Body of pancreas (tissue), 4 donors: Measurements from ENCODE around the gene MKI67. TPM values are rescaled to one million over a fixed set of nuclear protein-coding genes. Genes with fewer than 3 reads are reported as not detected.

Source experiments
- ATAC-seq: fragments of 150-250 bp; one replicate; pipeline ENCODE4 v1.9.1; 2016
- DNase-seq, 4 donors: peaks; one replicate each; pipeline ENCODE4 v3.0.0-alpha.2; 2019
- H3K27ac ChIP-seq, 4 donors: fragments of 200-600 bp; sonication (generic); 1 replicate in 3 of 4; 2 replicates in 1 of 4; pipeline versions ENCODE4 v1.5.1 to v1.6.1; 2016 to 2019; ENCODE audit warnings: mild to moderate bottlenecking in 1 of 4, mixed read lengths in 1 of 4, moderate library complexity in 1 of 4
- H3K27me3 ChIP-seq, 2 donors: fragments of 200-600 bp; sonication (generic); one replicate each; pipeline ENCODE4 v1.6.0; 2016; ENCODE audit warnings: mild to moderate bottlenecking in 1 of 2
- H3K36me3 ChIP-seq, 2 donors: fragments of 200-600 bp; sonication (generic); replicated peaks in 1 of 2; 2 replicates each; pipeline ENCODE4 v1.5.1; 2016; ENCODE audit warnings: low read depth in 2 of 2; ENCODE audit not compliant: insufficient read depth in 1 of 2
- H3K4me1 ChIP-seq: fragments of 200-600 bp; sonication (generic); one replicate; pipeline ENCODE4 v1.6.0; 2016
- H3K4me3 ChIP-seq, 2 donors: fragments of 200-600 bp; sonication (generic); 1 replicate in 1 of 2; 2 replicates in 1 of 2; pipeline ENCODE4 v1.5.1; 2016 to 2019
- H3K9me3 ChIP-seq, 3 donors: fragments of 200-600 bp; sonication (generic); 1 replicate in 2 of 3; 2 replicates in 1 of 3; pipeline ENCODE4 v1.5.1; 2016
- CTCF ChIP-seq, 7 experiments: fragments of 450-650 bp in 4 of 7; fragments of 200-600 bp in 3 of 7; sonication (generic) in 3 of 7; IDR thresholded peaks; one replicate each; pipeline ENCODE4 v1.5.1; 2016 to 2019; ENCODE audit warnings: antibody characterized with exemption in 7 of 7
- POLR2A ChIP-seq, 3 donors: fragments of 450-650 bp; IDR thresholded peaks; one replicate each; pipeline ENCODE4 v1.6.1; 2016; ENCODE audit warnings: antibody characterized with exemption in 3 of 3, mild to moderate bottlenecking in 2 of 3
- WGBS, 2 donors: methylation state at CpG; one replicate each; pipeline ENCODE4 v1.1.5; 2017; 5-methylcytosine and 5-hydroxymethylcytosine counted together
- intact Hi-C: fragments of 100-400 bp; cut with DNase I; formaldehyde crosslinking; loops from one replicate; pipeline ENCODE4 v1.15.1; 2023
- total RNA-seq, 2 donors: library from RNA; depleted of rRNA; stranded (reverse); fragments of >200 nt; gene quantifications; one replicate each; pipeline ENCODE4 v1.1.0, GENCODE V29; 2016

MKI67 gene
- total RNA-seq, 2 donors from 2014 or later: under 0.01 to 0.33 TPM

DNA sequence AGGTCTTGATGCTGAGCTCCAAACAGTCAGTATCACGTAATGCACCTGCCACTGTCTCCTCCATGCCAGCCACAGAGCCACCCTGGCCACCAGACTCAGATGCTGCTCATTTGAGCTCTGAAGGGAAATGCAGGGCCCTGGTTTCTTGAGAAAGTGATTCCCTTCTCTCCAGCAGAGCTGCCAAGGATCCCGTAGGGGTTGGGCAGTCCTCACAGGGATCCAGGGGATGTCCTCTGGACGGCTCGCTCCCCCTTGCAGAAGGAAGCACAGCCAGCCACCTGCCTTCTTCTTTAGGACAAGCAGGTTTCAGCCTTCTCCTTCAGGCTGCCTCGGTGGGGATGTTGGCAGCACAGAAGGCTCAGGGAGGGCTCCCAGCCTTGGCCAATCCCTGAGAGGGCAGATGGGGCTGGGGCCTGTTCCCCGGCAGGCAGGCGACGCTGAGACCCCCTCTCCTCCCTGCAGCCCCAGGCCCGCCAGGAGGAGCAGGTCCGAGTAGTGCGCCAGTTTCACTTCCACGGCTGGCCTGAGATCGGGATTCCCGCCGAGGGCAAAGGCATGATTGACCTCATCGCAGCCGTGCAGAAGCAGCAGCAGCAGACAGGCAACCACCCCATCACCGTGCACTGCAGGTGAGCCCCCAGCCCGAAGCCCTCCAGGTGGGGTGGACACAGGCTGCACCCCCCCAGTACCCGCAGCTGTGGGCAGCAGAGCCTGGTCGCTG is 48.9 kb downstream of the MKI67 start:
- DNase-seq: no peak
- H3K36me3 ChIP-seq: no peaks in the 10 kb centered on the region

DNA sequence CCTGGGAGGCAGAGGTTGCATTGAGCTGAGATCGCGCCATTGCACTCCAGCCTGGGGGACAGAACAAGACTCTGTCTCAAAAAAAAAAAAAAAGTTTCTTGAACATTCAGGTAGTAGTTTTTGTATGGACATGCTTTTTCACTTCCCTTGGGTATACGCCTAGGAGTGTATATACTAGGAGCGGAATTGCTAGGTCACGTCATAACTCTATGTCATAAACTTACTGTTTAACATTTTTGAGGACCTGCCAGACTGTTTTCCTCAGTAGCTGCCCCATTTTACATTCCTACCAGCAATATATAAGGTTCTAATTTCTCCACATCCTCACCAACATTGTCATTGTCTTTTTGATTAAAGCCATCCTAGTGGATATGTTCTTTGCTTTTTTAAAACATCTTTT is 51.6 kb downstream of the MKI67 start:
- TF ChIP-seq CTCF (IDR thresholded peaks at IDR 0.05) (no peak), POLR2A (IDR thresholded peaks at IDR 0.05) (no peak)
- no peak for DNase-seq
- no peak overlapping the region for H3K4me3 ChIP-seq
- WGBS, 2 donors: 86 to 92% methylated on average over 5 of the region's 5 CpGs
- H3K4me1 ChIP-seq: no peaks in the 10 kb centered on the region
- no peaks in the 10 kb centered on the region for H3K9me3 ChIP-seq
- intact Hi-C loops: no loop called here
- peaks cover 0 to 3% of the 10 kb centered on the region in 2 donors for H3K27me3 ChIP-seq
- H3K36me3 ChIP-seq: no peaks in the 10 kb centered on the region
- H3K27ac ChIP-seq: no peak overlapping the region
- ATAC-seq: no peak

More for the DNA sequence above, 48.9 kb downstream of the MKI67 start:
- Histone ChIP-seq H3K27ac (no peak overlapping the region), H3K4me3 (no peak overlapping the region), H3K4me1 (no peaks in the 10 kb centered on the region), H3K27me3 (peaks cover 0 to 3% of the 10 kb centered on the region in 2 donors), H3K9me3 (no peaks in the 10 kb centered on the region)
- intact Hi-C loops: no loop called here
- no peak for ATAC-seq
- TF ChIP-seq POLR2A (IDR thresholded peaks at IDR 0.05): no peak
- no peak for TF ChIP-seq CTCF (IDR thresholded peaks at IDR 0.05)
- WGBS, 2 donors: 59 to 65% methylated on average over 4 to 21 of the region's 21 CpGs

DNA sequence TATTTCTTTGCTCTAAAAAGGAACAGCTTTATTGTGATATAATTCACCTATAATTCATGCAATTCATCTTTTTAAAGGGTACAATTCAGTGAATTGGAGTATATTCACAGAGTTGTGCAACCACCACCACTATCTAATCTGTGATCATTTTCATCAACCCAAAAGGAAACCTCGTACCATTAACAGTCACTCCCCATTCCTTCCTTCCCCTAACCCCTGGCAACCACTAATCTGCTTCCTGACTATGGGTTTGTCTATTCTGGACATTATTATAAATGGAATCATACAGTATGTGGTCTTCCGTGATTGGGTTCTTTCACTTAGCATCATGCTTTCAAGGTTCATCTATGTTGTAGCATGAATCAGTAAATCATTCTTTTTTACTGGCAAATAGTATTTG is 52.3 kb downstream of the MKI67 start:
- H3K27me3 ChIP-seq: peaks cover 0 to 3% of the 10 kb centered on the region in 2 donors
- intact Hi-C loops: no loop called here
- no peaks in the 10 kb centered on the region for H3K36me3 ChIP-seq
- H3K27ac ChIP-seq: no peak overlapping the region
- no peaks in the 10 kb centered on the region for H3K4me1 ChIP-seq
- WGBS, 2 donors: 49 to 66% methylated on average over 2 of the region's 2 CpGs
- no peaks in the 10 kb centered on the region for H3K9me3 ChIP-seq
- no peak for ATAC-seq
- H3K4me3 ChIP-seq: no peak overlapping the region
- DNase-seq: no peak
- TF ChIP-seq CTCF (IDR thresholded peaks at IDR 0.05) (no peak), POLR2A (IDR thresholded peaks at IDR 0.05) (no peak)

DNA sequence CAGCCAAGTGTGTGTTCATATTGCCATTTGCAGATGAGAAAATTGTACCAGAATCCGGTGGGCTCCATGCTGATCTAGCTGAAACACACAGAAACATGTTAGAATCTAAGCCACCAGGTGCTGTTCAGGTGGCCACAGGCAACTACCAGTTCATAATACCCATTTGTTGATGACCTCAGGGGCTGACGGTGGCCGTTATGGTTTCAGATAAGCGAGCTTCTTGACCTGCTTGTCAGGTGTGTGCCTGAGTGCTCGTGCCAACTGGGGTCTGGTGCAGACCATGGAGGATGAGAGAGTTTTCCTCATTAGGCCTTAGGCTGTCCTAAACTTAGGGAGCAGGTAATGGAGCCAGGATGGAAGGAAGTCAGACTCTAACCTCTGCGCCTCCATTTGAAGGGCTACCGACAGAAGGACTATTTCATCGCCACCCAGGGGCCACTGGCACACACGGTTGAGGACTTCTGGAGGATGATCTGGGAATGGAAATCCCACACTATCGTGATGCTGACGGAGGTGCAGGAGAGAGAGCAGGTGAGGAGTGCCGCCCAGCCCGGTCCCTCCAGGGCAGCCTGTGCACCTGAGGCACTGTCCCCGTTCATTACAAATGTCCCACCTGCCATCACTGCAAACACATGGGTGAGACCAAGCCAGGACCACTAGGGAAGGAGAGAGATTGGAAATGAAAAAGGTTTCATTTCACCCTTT is 53.1 kb downstream of the MKI67 start:
- H3K9me3 ChIP-seq: no peaks in the 10 kb centered on the region
- TF ChIP-seq CTCF (IDR thresholded peaks at IDR 0.05) (no peak), POLR2A (IDR thresholded peaks at IDR 0.05) (no peak)
- ATAC-seq: no peak
- peaks cover 0 to 3% of the 10 kb centered on the region in 2 donors for H3K27me3 ChIP-seq
- H3K36me3 ChIP-seq: no peaks in the 10 kb centered on the region
- no peak for DNase-seq
- H3K27ac ChIP-seq: no peak overlapping the region
- no peak overlapping the region for H3K4me3 ChIP-seq
- intact Hi-C loops: no loop called here
- 70% methylated on average over 14 of the region's 14 CpGs for WGBS, 2 donors
- no peaks in the 10 kb centered on the region for H3K4me1 ChIP-seq
